ENCODE measurements around the gene HHAT. TPM values are rescaled to one million over a fixed set of nuclear protein-coding genes. Genes with fewer than 3 reads are reported as not detected.

The HHAT gene
- total and polyA plus RNA-seq, 9 of the 15 experiments (the other 6 are each of a cell fraction or from before 2014, with no cell fraction given), result 0.07 to 0.16 (median 0.13) TPM; not detected in 1

DNA sequence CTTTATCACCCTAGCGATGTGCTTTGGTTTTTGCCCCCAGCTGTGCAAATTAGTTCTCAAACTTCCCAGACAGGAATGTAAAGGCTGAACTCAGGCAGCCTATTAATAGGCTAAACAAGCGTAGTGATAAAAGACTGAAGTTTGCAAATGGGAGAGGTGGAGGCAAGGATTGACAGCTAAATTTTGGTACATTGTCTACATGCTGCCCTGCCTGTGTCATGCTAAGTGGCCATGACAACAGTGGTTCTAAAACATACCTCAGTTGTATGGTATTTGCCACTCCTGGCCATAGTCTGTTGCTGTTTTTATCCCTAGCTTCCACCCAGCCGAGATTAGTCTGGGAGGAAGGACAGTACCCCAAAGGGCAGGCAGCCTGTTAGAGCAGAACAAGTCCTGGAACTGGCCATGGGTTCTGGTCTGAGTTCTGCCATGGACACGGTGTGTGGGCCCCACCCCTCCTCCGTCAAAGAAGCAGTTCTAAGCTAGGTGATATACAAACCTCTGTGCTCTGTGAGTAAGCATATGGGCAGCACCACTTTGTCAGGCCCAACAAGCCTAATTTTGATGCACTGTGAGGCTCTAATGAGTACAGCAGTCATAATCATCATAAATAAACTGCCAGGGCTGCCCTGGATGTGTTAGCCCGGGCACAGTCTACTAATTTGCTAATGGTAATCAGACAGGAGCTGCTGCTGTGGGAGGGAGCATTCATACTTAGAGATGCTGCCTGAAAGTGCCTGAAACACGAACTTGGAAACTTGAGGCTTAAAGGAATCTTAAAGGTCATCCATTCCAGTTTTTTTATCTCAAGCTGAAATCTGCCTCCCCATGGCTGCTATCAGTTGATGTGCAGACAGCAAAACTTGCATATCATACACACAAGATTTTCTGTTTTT, 177.1 kb downstream of the HHAT start:
- Histone ChIP-seq H3K79me2 (ENCODE audit: control insufficient read depth, insufficient read depth, low read length) (no peaks in the 10 kb centered on the region), H3K4me3 (no peak overlapping the region), H3K4me1 (replicated peaks in 1 of 2; ENCODE audit: control insufficient read depth in 2 of 2, insufficient read depth in 2 of 2, low read length in 2 of 2) (no peaks in the 10 kb centered on the region), H2AFZ (ENCODE audit: low read depth, low read length) (no peak overlapping the region), H3K9me3 (replicated peaks; ENCODE audit: control insufficient read depth, insufficient read depth, low read depth, low read length) (no peaks in the 10 kb centered on the region), H3K9ac (ENCODE audit: insufficient read depth in 1 of 2, low read depth in 2 of 2, low read length in 2 of 2) (no peak overlapping the region), H3K9me1 (ENCODE audit: control insufficient read depth, insufficient read depth, low read length) (no peaks in the 10 kb centered on the region), H3K4me2 (ENCODE audit: insufficient read depth, low read length) (no peak overlapping the region), H3K36me3 (ENCODE audit: control insufficient read depth, insufficient read depth, low read length) (no peaks in the 10 kb centered on the region), H3K27me3 (ENCODE audit: control insufficient read depth in 2 of 2, insufficient read depth in 2 of 2, low read length in 2 of 2) (no peaks in the 10 kb centered on the region), H3K27ac (ENCODE audit: extremely low read depth, low read depth, low read length) (no peak overlapping the region), H4K20me1 (replicated peaks; ENCODE audit: control insufficient read depth, insufficient read depth, low read length) (no peaks in the 10 kb centered on the region)
- no peak for FAIRE-seq
- intact Hi-C loops (cut with micrococcal nuclease) (no loop called here), in situ Hi-C loops (cut with MboI) (no loop called here)
- no TSS peak for BruUV-seq (replicated peaks)
- TF ChIP-seq SUPT5H (IDR thresholded peaks at IDR 0.05), result no peak
- TF ChIP-seq SREBF2 (CRISPR knock-in tag; IDR thresholded peaks at IDR 0.05), result no peak
- TF ChIP-seq SMC3 (conservative IDR thresholded peaks at IDR 0.05; ENCODE audit: insufficient read depth, low read depth, low read length), result no peak
- TF ChIP-seq ELF4 (CRISPR knock-in tag; IDR thresholded peaks at IDR 0.05), result no peak
- TF ChIP-seq ZNF384 (IDR thresholded peaks at IDR 0.05; ENCODE audit: low read depth, low read length), result no peak
- TF ChIP-seq ZNF280A (IDR thresholded peaks at IDR 0.05; ENCODE audit: low read depth, partially characterized antibody), result no peak
- TF ChIP-seq FOXO4 (CRISPR knock-in tag; IDR thresholded peaks at IDR 0.05), result no peak
- 0% methylated on average over 7 of the region's 7 CpGs for WGBS (ENCODE audit: insufficient coverage, low coverage, missing lambda C conversion rate)
- CTCF ChIA-PET (ENCODE audit: low intra/inter-chr PET ratio), result no interaction called here
- no peak for DNase-seq (ENCODE audit: extremely low read depth in 1 of 4, low spot score in 3 of 4)
- ATAC-seq, result no peak
- POLR2A ChIA-PET, result interaction anchor here (1.1 to 1.7 kb wide), 2 partner anchors 10 to 20 kb away, joined by 3 read pairs; no protein-coding TSS in a partner anchor
